ENCODE measurements around the gene UGT1A3. TPM values are rescaled to one million over a fixed set of nuclear protein-coding genes. Genes with fewer than 3 reads are reported as not detected.

Gene UGT1A3
- total and polyA plus RNA-seq, 7 experiments from 2014 or later, result not detected

DNA sequence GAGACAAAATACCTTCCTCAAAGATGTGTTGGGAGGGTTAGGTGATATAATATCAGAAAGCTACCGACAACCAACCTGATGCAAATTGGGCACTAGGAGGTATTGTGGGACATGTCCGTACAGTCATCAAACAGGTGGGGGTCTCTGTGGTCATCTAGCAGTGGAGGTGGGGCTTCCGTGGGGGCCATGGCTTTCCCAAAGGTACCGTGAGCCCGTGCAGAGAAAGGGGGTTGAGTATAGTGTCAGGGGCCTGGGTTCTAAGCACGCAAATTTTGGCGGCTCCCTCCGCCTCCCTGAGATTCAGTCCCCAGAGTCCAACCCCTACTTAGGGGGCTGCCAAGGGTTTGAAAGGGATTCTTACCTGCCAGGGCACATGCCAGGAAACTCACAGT is 92.9 kb downstream of the UGT1A3 start:
- Mint-ChIP-seq H3K27ac (no peak overlapping the region), H3K4me3 (no peak overlapping the region), H3K9me3 (peaks cover 0 to 4% (median 0%) of the 10 kb centered on the region in 11 donors), H3K36me3 (no peaks in the 10 kb centered on the region), H3K27me3 (peaks cover 0 to 16% (median 5%) of the 10 kb centered on the region in 5 donors), H3K4me1 (no peaks in the 10 kb centered on the region)
- ATAC-seq, result no peak
- no peaks in the 10 kb centered on the region for H3K4me1 ChIP-seq (ENCODE audit: control insufficient read depth in 2 of 2, insufficient read depth in 2 of 2, low read length in 2 of 2)
- intact Hi-C loops (cut with micrococcal nuclease), result no loop called here
- no peak overlapping the region for H3K27ac ChIP-seq (ENCODE audit: low read depth, low read length)
- ChIA-PET CTCF (no interaction called here), POLR2A (no interaction called here)
- no peaks in the 10 kb centered on the region for H3K36me3 ChIP-seq (ENCODE audit: control insufficient read depth in 2 of 3, insufficient read depth in 3 of 3, low read length in 3 of 3)
- no peak overlapping the region for H3K4me3 ChIP-seq (ENCODE audit: low read length)
- H3K9me3 ChIP-seq (ENCODE audit: control insufficient read depth in 2 of 3, low read length in 3 of 3), result no peaks in the 10 kb centered on the region
- no peaks in the 10 kb centered on the region for H3K27me3 ChIP-seq (ENCODE audit: control insufficient read depth in 2 of 2, insufficient read depth in 2 of 2, low read length in 2 of 2)
- no peak for DNase-seq

DNA sequence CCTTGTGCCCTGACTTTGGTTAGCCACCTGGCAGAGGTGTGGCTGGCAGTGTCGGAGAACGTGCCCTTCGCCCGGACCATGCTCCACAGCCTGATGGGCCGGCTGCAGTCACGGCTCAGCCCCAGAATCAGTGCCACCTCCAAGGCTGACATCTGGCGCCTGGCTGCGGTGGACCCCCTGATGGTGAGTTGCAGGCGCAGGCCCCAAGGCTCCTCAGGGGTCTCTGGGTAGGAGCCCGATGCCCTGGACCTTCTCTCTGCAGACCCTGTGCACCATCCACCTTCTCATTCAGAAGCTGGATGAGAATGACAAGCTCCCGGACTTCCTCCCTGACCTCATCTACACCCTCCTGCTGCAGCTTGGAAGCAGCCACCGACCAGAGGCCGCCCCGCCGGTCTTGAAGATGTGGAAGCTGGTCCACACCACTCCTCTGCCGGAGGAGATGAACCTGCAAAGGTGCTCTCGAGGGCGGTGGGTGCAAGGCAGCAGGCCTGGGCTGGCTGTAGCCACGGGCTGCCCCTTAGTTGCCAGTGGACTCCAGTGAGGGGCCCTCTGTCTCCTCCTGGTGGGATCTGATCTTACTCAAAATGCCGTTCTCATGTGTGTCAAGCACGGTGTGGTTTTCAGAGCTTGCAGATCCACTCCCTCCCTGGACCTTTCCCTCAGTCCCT is 93.4 kb downstream of the UGT1A3 start:
- peaks cover 0 to 17% (median 5%) of the 10 kb centered on the region in 5 donors for H3K27me3 Mint-ChIP-seq
- no peaks in the 10 kb centered on the region for H3K9me3 ChIP-seq (ENCODE audit: control insufficient read depth in 2 of 3, low read length in 3 of 3)
- ATAC-seq (no peak), DNase-seq (no peak)
- H3K27ac ChIP-seq (ENCODE audit: low read depth, low read length), result no peak overlapping the region
- ChIA-PET POLR2A (no interaction called here), CTCF (no interaction called here)
- H3K9me3 Mint-ChIP-seq, result peaks cover 0 to 4% (median 0%) of the 10 kb centered on the region in 11 donors
- H3K36me3 Mint-ChIP-seq, result no peaks in the 10 kb centered on the region
- no peaks in the 10 kb centered on the region for H3K27me3 ChIP-seq (ENCODE audit: control insufficient read depth in 2 of 2, insufficient read depth in 2 of 2, low read length in 2 of 2)
- intact Hi-C loops (cut with micrococcal nuclease), result no loop called here
- H3K4me1 ChIP-seq (ENCODE audit: control insufficient read depth in 2 of 2, insufficient read depth in 2 of 2, low read length in 2 of 2), result no peaks in the 10 kb centered on the region
- H3K4me3 ChIP-seq (ENCODE audit: low read length), result no peak overlapping the region
- no peaks in the 10 kb centered on the region for H3K36me3 ChIP-seq (ENCODE audit: control insufficient read depth in 2 of 3, insufficient read depth in 3 of 3, low read length in 3 of 3)
- H3K4me3 Mint-ChIP-seq, result no peak overlapping the region
- H3K27ac Mint-ChIP-seq, result no peak overlapping the region
- H3K4me1 Mint-ChIP-seq, result no peaks in the 10 kb centered on the region

Other genes with a start within 250 kb of the UGT1A3 start
- 10 to 100 TPM; 14.4 to 24.3 (median 20.8) TPM for gene USP40, start 162.3 kb upstream of the UGT1A3 start, total RNA-seq
- gene USP40, start 162.3 kb upstream of the UGT1A3 start, polyA plus RNA-seq, result 1 to 10 TPM; 3.9 to 8.1 TPM
- not detected for gene UGT1A8, start 111.4 kb upstream of the UGT1A3 start, total RNA-seq
- gene UGT1A8, start 111.4 kb upstream of the UGT1A3 start, polyA plus RNA-seq, result not detected
- not detected for gene UGT1A10, start 92.6 kb upstream of the UGT1A3 start, total RNA-seq
- not detected for gene UGT1A10, start 92.6 kb upstream of the UGT1A3 start, polyA plus RNA-seq
- gene UGT1A9, start 57.1 kb upstream of the UGT1A3 start, total RNA-seq, result not detected
- not detected for gene UGT1A9, start 57.1 kb upstream of the UGT1A3 start, polyA plus RNA-seq
- not detected for gene UGT1A7, start 47.1 kb upstream of the UGT1A3 start, total RNA-seq
- gene UGT1A7, start 47.1 kb upstream of the UGT1A3 start, polyA plus RNA-seq, result not detected
- not detected for gene UGT1A6, start 36.2 kb upstream of the UGT1A3 start, total RNA-seq
- not detected for gene UGT1A6, start 36.2 kb upstream of the UGT1A3 start, polyA plus RNA-seq
- not detected for gene UGT1A5, start 16.1 kb upstream of the UGT1A3 start, total RNA-seq
- not detected for gene UGT1A5, start 16.1 kb upstream of the UGT1A3 start, polyA plus RNA-seq
- not detected for gene UGT1A4, start 10.3 kb upstream of the UGT1A3 start, total RNA-seq
- gene UGT1A4, start 10.3 kb upstream of the UGT1A3 start, polyA plus RNA-seq, result not detected
- not detected for gene UGT1A1, start 31.2 kb downstream of the UGT1A3 start, total RNA-seq
- not detected for gene UGT1A1, start 31.2 kb downstream of the UGT1A3 start, polyA plus RNA-seq
- gene MROH2A, start 49.3 kb downstream of the UGT1A3 start, total RNA-seq, result not detected
- gene MROH2A, start 49.3 kb downstream of the UGT1A3 start, polyA plus RNA-seq, result not detected
- 10 to 100 TPM in 1 of 5 experiments, under 1 TPM in 2, not detected in 2; 0.11 to 67.1 (median 0.27) TPM for gene HJURP, start 125.5 kb downstream of the UGT1A3 start, total RNA-seq
- under 1 TPM in 1 of 2 donors, not detected in 1; 0.40 TPM for gene HJURP, start 125.5 kb downstream of the UGT1A3 start, polyA plus RNA-seq
- gene TRPM8, start 188.3 kb downstream of the UGT1A3 start, total RNA-seq, result not detected
- not detected for gene TRPM8, start 188.3 kb downstream of the UGT1A3 start, polyA plus RNA-seq

Data from naive thymus-derived CD4-positive, alpha-beta T cell (primary cell).